Transverse colon (tissue), 4 donors: Measurements from ENCODE around the gene SFRP4.

Experiments used
- EP300 ChIP-seq: sonication (generic); formaldehyde crosslinking; IDR thresholded peaks from one replicate; pipeline ENCODE4 v1.6.1; 2017; ENCODE audit warnings: antibody characterized with exemption, low read depth
- POLR2A ChIP-seq: fragments of 450-650 bp; IDR thresholded peaks from one replicate; pipeline ENCODE4 v1.6.1; 2016; ENCODE audit warnings: antibody characterized with exemption, mild to moderate bottlenecking, moderate library complexity
- POLR2AphosphoS5 ChIP-seq, 3 donors: sonication (generic); formaldehyde crosslinking; IDR thresholded peaks; one replicate each; pipeline ENCODE4 v1.6.1; 2016; ENCODE audit warnings: antibody characterized with exemption in 3 of 3
- TF ChIP-seq, protein P1 (sequence below), 5 experiments: fragments of 200-600 bp in 3 of 5; fragments of 450-650 bp in 2 of 5; sonication (generic) in 3 of 5; IDR thresholded peaks; 1 replicate in 2 of 5; 2 replicates in 3 of 5; pipeline ENCODE4 v1.5.1; 2016 to 2017; ENCODE audit warnings: antibody characterized with exemption in 5 of 5, inconsistent platforms in 3 of 5, mild to moderate bottlenecking in 2 of 5, moderate library complexity in 1 of 5

DNA sequence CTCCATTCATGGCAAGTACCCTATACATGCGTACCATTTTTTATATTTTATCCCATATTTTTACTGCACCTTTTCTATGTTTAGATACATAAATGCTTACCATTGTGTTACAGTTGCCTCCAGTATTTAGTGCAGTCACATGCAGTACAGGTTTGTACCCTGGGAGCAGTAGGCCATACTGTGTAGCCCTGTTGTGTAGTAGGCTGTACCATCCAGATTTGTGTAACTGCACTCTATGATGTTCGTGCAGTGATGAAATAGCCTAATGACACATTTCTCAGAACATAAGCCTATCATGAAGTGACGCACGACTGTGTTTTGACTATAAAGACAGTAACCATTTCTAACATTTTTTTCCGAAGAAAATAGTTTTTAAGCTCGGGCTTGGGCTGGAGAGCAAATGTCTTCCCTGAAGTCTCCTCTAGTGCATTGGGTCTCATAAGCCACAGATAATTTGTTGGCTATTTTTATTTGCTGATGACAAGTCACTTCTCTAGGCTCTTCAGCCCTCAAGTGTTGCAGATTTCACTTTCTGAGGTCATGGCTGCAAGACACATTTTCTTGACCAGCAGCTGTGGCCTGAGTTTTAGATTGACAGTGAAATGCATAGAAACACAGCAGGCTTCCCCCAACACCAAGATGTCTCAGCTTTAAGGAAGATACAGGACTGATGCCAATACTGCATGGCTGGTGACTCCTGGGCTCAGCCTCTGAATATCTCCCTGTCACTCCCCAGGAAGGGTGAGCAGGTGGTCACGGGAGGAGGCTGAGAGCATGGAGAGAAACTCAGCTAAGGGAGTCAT lies 30.7 kb upstream of the SFRP4 start:
- no peak for TF ChIP-seq POLR2AphosphoS5 (IDR thresholded peaks at IDR 0.05)
- TF ChIP-seq EP300 = no peak
- TF ChIP-seq, protein P1, sequence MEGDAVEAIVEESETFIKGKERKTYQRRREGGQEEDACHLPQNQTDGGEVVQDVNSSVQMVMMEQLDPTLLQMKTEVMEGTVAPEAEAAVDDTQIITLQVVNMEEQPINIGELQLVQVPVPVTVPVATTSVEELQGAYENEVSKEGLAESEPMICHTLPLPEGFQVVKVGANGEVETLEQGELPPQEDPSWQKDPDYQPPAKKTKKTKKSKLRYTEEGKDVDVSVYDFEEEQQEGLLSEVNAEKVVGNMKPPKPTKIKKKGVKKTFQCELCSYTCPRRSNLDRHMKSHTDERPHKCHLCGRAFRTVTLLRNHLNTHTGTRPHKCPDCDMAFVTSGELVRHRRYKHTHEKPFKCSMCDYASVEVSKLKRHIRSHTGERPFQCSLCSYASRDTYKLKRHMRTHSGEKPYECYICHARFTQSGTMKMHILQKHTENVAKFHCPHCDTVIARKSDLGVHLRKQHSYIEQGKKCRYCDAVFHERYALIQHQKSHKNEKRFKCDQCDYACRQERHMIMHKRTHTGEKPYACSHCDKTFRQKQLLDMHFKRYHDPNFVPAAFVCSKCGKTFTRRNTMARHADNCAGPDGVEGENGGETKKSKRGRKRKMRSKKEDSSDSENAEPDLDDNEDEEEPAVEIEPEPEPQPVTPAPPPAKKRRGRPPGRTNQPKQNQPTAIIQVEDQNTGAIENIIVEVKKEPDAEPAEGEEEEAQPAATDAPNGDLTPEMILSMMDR (IDR thresholded peaks at IDR 0.05) = no peak
- no peak for TF ChIP-seq POLR2A
